Measurements from ENCODE around the gene DDOST. TPM values are rescaled to one million over a fixed set of nuclear protein-coding genes. Genes with fewer than 3 reads are reported as not detected.

Gene DDOST
- total RNA-seq, 2 experiments from 2014 or later, result 111 to 148 TPM

DNA sequence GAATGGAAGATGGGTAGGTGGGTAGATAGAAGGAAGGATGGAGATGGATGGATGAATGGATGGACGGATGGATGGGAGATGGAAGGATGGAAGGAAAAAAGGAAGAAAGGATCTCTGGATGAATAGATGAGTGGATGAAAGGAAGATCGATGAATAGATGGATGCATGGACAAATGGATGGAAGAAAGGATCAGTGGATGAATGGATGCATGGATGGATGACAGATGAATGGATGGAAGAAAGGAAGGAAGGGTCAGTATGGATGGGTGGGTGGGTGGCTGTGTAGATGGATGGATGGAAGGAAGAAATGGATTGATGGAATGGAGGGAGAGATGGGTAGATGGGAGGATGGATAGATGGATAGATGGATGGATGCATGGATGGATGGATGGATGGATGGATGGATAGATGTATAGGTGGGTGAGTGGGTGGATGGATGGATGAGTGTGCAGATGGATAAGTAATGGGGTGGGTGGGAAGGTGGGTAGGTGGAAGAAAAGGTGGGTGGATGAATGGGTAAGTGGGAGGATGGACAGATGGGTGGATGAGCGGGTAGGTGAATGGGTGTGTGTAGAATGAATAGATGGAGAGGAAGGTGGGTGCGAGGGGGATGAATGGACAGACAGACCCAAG, 42.1 kb upstream of the DDOST start:
- TF ChIP-seq, protein P1, sequence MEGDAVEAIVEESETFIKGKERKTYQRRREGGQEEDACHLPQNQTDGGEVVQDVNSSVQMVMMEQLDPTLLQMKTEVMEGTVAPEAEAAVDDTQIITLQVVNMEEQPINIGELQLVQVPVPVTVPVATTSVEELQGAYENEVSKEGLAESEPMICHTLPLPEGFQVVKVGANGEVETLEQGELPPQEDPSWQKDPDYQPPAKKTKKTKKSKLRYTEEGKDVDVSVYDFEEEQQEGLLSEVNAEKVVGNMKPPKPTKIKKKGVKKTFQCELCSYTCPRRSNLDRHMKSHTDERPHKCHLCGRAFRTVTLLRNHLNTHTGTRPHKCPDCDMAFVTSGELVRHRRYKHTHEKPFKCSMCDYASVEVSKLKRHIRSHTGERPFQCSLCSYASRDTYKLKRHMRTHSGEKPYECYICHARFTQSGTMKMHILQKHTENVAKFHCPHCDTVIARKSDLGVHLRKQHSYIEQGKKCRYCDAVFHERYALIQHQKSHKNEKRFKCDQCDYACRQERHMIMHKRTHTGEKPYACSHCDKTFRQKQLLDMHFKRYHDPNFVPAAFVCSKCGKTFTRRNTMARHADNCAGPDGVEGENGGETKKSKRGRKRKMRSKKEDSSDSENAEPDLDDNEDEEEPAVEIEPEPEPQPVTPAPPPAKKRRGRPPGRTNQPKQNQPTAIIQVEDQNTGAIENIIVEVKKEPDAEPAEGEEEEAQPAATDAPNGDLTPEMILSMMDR (conservative IDR thresholded peaks at IDR 0.05; ENCODE audit: low read length), result no peak
- no peak for TF ChIP-seq EZH2phosphoT487 (IDR thresholded peaks at IDR 0.05; ENCODE audit: borderline replicate concordance, low read depth, low read length)
- Histone ChIP-seq H3K36me3 (ENCODE audit: insufficient read depth, low read length) (no peaks in the 10 kb centered on the region), H3K4me2 (ENCODE audit: low read length) (no peak overlapping the region), H3K27ac (ENCODE audit: low read depth, low read length, poor library complexity, severe bottlenecking) (no peak overlapping the region), H3K79me2 (ENCODE audit: insufficient read depth, low read depth, low read length) (no peaks in the 10 kb centered on the region), H4K20me1 (ENCODE audit: insufficient read depth, low read length) (no peaks in the 10 kb centered on the region), H2AFZ (ENCODE audit: low read length) (no peak overlapping the region), H3K9me2 (ENCODE audit: insufficient read depth, low read length) (no peaks in the 10 kb centered on the region), H3K9me3 (ENCODE audit: low read length) (no peaks in the 10 kb centered on the region), H3K4me1 (ENCODE audit: insufficient read depth, low read length, poor library complexity, severe bottlenecking) (no peaks in the 10 kb centered on the region), H3K4me3 (ENCODE audit: low read depth, low read length, poor library complexity, severe bottlenecking) (no peak overlapping the region)
- CTCF ChIA-PET (ENCODE audit: unreplicated experiment), result no interaction called here
- DNase-seq (ENCODE audit: low spot score), result no peak
- BruUV-seq (replicated peaks), result no TSS peak
- POLR2A ChIA-PET, result interaction anchor here (0.7 kb wide), 1 partner anchor 17 kb away, joined by 4 read pairs; no protein-coding TSS in a partner anchor
- intact Hi-C loops (cut with micrococcal nuclease; ENCODE audit: unreplicated experiment), result no loop called here

GRCh38 chr1:20702416-20702815, 41.2 kb upstream of the DDOST start:
- no TSS peak for BruUV-seq (replicated peaks)
- Histone ChIP-seq H3K4me3 (ENCODE audit: low read depth, low read length, poor library complexity, severe bottlenecking) (no peak overlapping the region), H3K4me2 (ENCODE audit: low read length) (no peak overlapping the region), H3K79me2 (ENCODE audit: insufficient read depth, low read depth, low read length) (no peaks in the 10 kb centered on the region), H3K4me1 (ENCODE audit: insufficient read depth, low read length, poor library complexity, severe bottlenecking) (no peaks in the 10 kb centered on the region), H4K20me1 (ENCODE audit: insufficient read depth, low read length) (no peaks in the 10 kb centered on the region), H3K36me3 (ENCODE audit: insufficient read depth, low read length) (no peaks in the 10 kb centered on the region), H3K27ac (ENCODE audit: low read depth, low read length, poor library complexity, severe bottlenecking) (no peak overlapping the region), H3K9me2 (ENCODE audit: insufficient read depth, low read length) (no peaks in the 10 kb centered on the region), H2AFZ (ENCODE audit: low read length) (no peak overlapping the region), H3K9me3 (ENCODE audit: low read length) (no peaks in the 10 kb centered on the region)
- intact Hi-C loops (cut with micrococcal nuclease; ENCODE audit: unreplicated experiment), result no loop called here
- CTCF ChIA-PET (ENCODE audit: unreplicated experiment), result no interaction called here
- no peak for DNase-seq (ENCODE audit: low spot score)
- TF ChIP-seq, protein P1 (conservative IDR thresholded peaks at IDR 0.05; ENCODE audit: low read length), result peak; percentile 41; the same call in 1 of the 2 replicates
- no peak for TF ChIP-seq EZH2phosphoT487 (IDR thresholded peaks at IDR 0.05; ENCODE audit: borderline replicate concordance, low read depth, low read length)
- POLR2A ChIA-PET, result no interaction called here

DNA sequence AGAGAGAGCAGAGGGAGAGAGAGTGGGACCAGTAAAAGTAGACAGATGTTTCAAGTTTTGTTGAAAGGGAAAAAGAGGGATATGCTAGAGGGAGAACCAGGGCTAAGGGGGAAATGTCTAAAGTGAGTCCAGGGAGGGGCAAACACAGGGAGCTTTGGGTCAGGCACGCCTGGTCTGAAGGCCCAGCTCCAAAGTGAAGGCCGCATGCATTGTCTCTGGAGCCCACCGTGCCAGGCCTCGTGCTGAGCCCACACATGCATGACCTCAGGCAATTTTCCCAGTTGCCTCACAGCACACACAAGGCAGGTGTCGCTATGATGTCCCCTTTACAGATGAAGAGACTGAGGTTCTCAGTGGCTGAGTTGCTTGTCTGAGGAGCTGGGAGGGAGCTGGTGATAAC, 40.7 kb upstream of the DDOST start:
- H3K9me3 ChIP-seq (ENCODE audit: low read length), result no peaks in the 10 kb centered on the region
- POLR2A ChIA-PET, result no interaction called here
- H3K4me2 ChIP-seq (ENCODE audit: low read length), result no peak overlapping the region
- H4K20me1 ChIP-seq (ENCODE audit: insufficient read depth, low read length), result no peaks in the 10 kb centered on the region
- intact Hi-C loops (cut with micrococcal nuclease; ENCODE audit: unreplicated experiment), result no loop called here
- H2AFZ ChIP-seq (ENCODE audit: low read length), result no peak overlapping the region
- H3K79me2 ChIP-seq (ENCODE audit: insufficient read depth, low read depth, low read length), result no peaks in the 10 kb centered on the region
- H3K4me3 ChIP-seq (ENCODE audit: low read depth, low read length, poor library complexity, severe bottlenecking), result no peak overlapping the region
- no TSS peak for BruUV-seq (replicated peaks)
- CTCF ChIA-PET (ENCODE audit: unreplicated experiment), result no interaction called here
- no peak overlapping the region for H3K27ac ChIP-seq (ENCODE audit: low read depth, low read length, poor library complexity, severe bottlenecking)
- H3K36me3 ChIP-seq (ENCODE audit: insufficient read depth, low read length), result no peaks in the 10 kb centered on the region
- H3K4me1 ChIP-seq (ENCODE audit: insufficient read depth, low read length, poor library complexity, severe bottlenecking), result no peaks in the 10 kb centered on the region
- DNase-seq (ENCODE audit: low spot score), result no peak
- H3K9me2 ChIP-seq (ENCODE audit: insufficient read depth, low read length), result no peaks in the 10 kb centered on the region
- TF ChIP-seq, protein P1 (conservative IDR thresholded peaks at IDR 0.05; ENCODE audit: low read length), result no peak
- no peak for TF ChIP-seq EZH2phosphoT487 (IDR thresholded peaks at IDR 0.05; ENCODE audit: borderline replicate concordance, low read depth, low read length)

Data from OCI-LY7 (cell line).